Neural cell (in vitro differentiated cells): Measurements from ENCODE around the gene ATP2A1. TPM values are rescaled to one million over a fixed set of nuclear protein-coding genes. Genes with fewer than 3 reads are reported as not detected.
"Not testable (repeated sequence)": the region's sequence is repeated elsewhere in the genome, so short reads cannot be mapped to it uniquely, and the experiment has no call there.

ENCODE experiments used
- H2AFZ ChIP-seq: fragments of 200-600, 300-800 bp; sonication (generic), shearing (Covaris generic); 2 replicates; pipeline ENCODE4 v1.6.0; 2014; ENCODE audit warnings: low read depth, mild to moderate bottlenecking, antibody characterized with exemption, low read length, moderate library complexity
- H3F3A ChIP-seq: fragments of 200-600 bp; shearing (Covaris generic); 2 replicates; pipeline ENCODE4 v1.6.1; 2016; ENCODE audit warnings: mild to moderate bottlenecking, moderate library complexity, mixed read lengths, antibody characterized with exemption, low read length; ENCODE audit not compliant: insufficient read depth, poor library complexity, severe bottlenecking
- H3K27ac ChIP-seq: fragments of 200-600, 300-800 bp; sonication (generic), shearing (Covaris generic); 2 replicates; pipeline ENCODE4 v1.5.1; 2014; ENCODE audit warnings: mild to moderate bottlenecking, low read length, moderate library complexity
- H3K27me3 ChIP-seq: fragments of 300-800, 200-600 bp; sonication (generic), shearing (Covaris generic); 2 replicates; pipeline ENCODE4 v1.6.0; 2014; ENCODE audit warnings: mild to moderate bottlenecking, low read depth, low read length, moderate library complexity; ENCODE audit not compliant: insufficient read depth
- H3K36me3 ChIP-seq: fragments of 300-800, 200-600 bp; sonication (generic), shearing (Covaris generic); 2 replicates; pipeline ENCODE4 v1.5.1; 2014; ENCODE audit warnings: mild to moderate bottlenecking, antibody characterized with exemption, low read length, moderate library complexity; ENCODE audit not compliant: insufficient read depth
- H3K4me2 ChIP-seq: fragments of 300-800, 200-600 bp; sonication (generic), shearing (Covaris generic); 2 replicates; pipeline ENCODE4 v1.6.0; 2014; ENCODE audit warnings: mild to moderate bottlenecking, low read length
- H3K4me3 ChIP-seq: fragments of 300-800, 200-600 bp; sonication (generic), shearing (Covaris generic); 2 replicates; pipeline ENCODE4 v1.5.1; 2014; ENCODE audit warnings: mild to moderate bottlenecking, low read length, moderate library complexity
- H3K79me2 ChIP-seq: fragments of 200-600 bp; shearing (Covaris generic); replicated peaks from 2 replicates; pipeline ENCODE4 v1.6.0; 2014; ENCODE audit warnings: mild to moderate bottlenecking, low read length, moderate library complexity; ENCODE audit not compliant: insufficient read depth
- H3K9ac ChIP-seq: fragments of 300-800, 200-600 bp; sonication (generic), shearing (Covaris generic); 2 replicates; pipeline ENCODE4 v1.6.1; 2016; ENCODE audit warnings: mild to moderate bottlenecking, low read length, mixed read lengths
- H3K9me2 ChIP-seq: fragments of 200-600 bp; shearing (Covaris generic); 2 replicates; pipeline ENCODE4 v1.6.1; 2016; ENCODE audit warnings: mild to moderate bottlenecking, low read length, mixed read lengths; ENCODE audit not compliant: insufficient read depth
- H3K9me3 ChIP-seq: fragments of 200-600, 300-800 bp; sonication (generic), shearing (Covaris generic); 2 replicates; pipeline ENCODE4 v1.6.1; 2016; ENCODE audit warnings: mild to moderate bottlenecking, mixed run types, low read length, moderate library complexity, mixed read lengths
- H4K20me1 ChIP-seq: fragments of 200-600 bp; shearing (Covaris generic); 2 replicates; pipeline ENCODE4 v1.6.1; 2016; ENCODE audit warnings: mild to moderate bottlenecking, mixed run types; ENCODE audit not compliant: insufficient read depth
- CTCF ChIP-seq: fragments of 450-650 bp; IDR thresholded peaks from 2 replicates; pipeline ENCODE4 v1.5.1; 2014; ENCODE audit warnings: antibody characterized with exemption, mild to moderate bottlenecking, moderate library complexity; ENCODE audit not compliant: poor library complexity, severe bottlenecking
- EP300 ChIP-seq: fragments of 450-650 bp; conservative IDR thresholded peaks from 2 replicates; pipeline ENCODE4 v1.6.1; 2014; ENCODE audit warnings: antibody characterized with exemption, mild to moderate bottlenecking, moderate library complexity; ENCODE audit not compliant: poor library complexity, severe bottlenecking
- EZH2 ChIP-seq: fragments of 200-600, 300-800 bp; shearing (Covaris generic), sonication (generic); IDR thresholded peaks from 2 replicates; pipeline ENCODE4 v1.6.1; 2014; ENCODE audit warnings: antibody characterized with exemption, low read length, borderline replicate concordance, mild to moderate bottlenecking; ENCODE audit not compliant: insufficient read depth, poor library complexity, severe bottlenecking
- MXI1 ChIP-seq: fragments of 450-650 bp; conservative IDR thresholded peaks from 2 replicates; pipeline ENCODE4 v1.6.1; 2014; ENCODE audit warnings: antibody characterized with exemption, mild to moderate bottlenecking; ENCODE audit not compliant: poor library complexity, severe bottlenecking
- POLR2AphosphoS5 ChIP-seq: IDR thresholded peaks from 2 replicates; pipeline ENCODE4 v1.6.1; 2012
- RAD21 ChIP-seq: fragments of 450-650 bp; conservative IDR thresholded peaks from 2 replicates; pipeline ENCODE4 v1.6.1; 2014; ENCODE audit warnings: antibody characterized with exemption, mild to moderate bottlenecking, moderate library complexity
- REST ChIP-seq: IDR thresholded peaks from 2 replicates; pipeline ENCODE4 v1.6.1; 2012; ENCODE audit warnings: borderline replicate concordance
- SMC3 ChIP-seq: fragments of 450-650 bp; conservative IDR thresholded peaks from 2 replicates; pipeline ENCODE4 v1.6.1; 2014; ENCODE audit warnings: antibody characterized with exemption, mild to moderate bottlenecking, moderate library complexity; ENCODE audit not compliant: poor library complexity
- TAF1 ChIP-seq: IDR thresholded peaks from 2 replicates; pipeline ENCODE4 v1.6.1; 2012; ENCODE audit warnings: low read depth
- polyA plus RNA-seq: library from polyadenylated mRNA; depleted of rRNA; stranded (reverse); fragments of >200 nt; gene quantifications from 2 replicates; pipeline ENCODE4 v1.2.3, GENCODE V29; 2014

ATP2A1 gene
- polyA plus RNA-seq, 1 donor from 2014 or later = 0.06 TPM

- Histone ChIP-seq H3K9ac (no peak overlapping the region), H3K79me2 (peaks cover 18% of the 10 kb centered on the region), H4K20me1 (no peaks in the 10 kb centered on the region), H3K36me3 (peaks cover 5% of the 10 kb centered on the region), H3K4me3 (no peak overlapping the region), H3K4me2 (no peak overlapping the region), H3K9me3 (no peaks in the 10 kb centered on the region), H3K27ac (no peak overlapping the region), H2AFZ (no peak overlapping the region), H3F3A (no peaks in the 10 kb centered on the region), H3K9me2 (no peaks in the 10 kb centered on the region), H3K27me3 (no peaks in the 10 kb centered on the region)
- no peak for TF ChIP-seq EP300
- no peak for TF ChIP-seq POLR2AphosphoS5
- TF ChIP-seq CTCF = no peak
- TF ChIP-seq REST = no peak
- TF ChIP-seq MXI1 = no peak
- no peak for TF ChIP-seq SMC3
- no peak for TF ChIP-seq RAD21
- no peak for TF ChIP-seq EZH2
- TF ChIP-seq TAF1 = no peak
Observed at GRCh38 chr16:28867241-28867640, 11.0 kb upstream of the ATP2A1 start.

- peaks cover 18% of the 10 kb centered on the region for H3K79me2 ChIP-seq
- not testable (repeated sequence) for H2AFZ ChIP-seq, H3K9me3 ChIP-seq, H3K27ac ChIP-seq, H3F3A ChIP-seq, H3K36me3 ChIP-seq, H3K9me2 ChIP-seq, H3K9ac ChIP-seq, H3K27me3 ChIP-seq, H4K20me1 ChIP-seq, H3K4me3 ChIP-seq, H3K4me2 ChIP-seq
Observed at GRCh38 chr16:28867646-28868045, 10.6 kb upstream of the ATP2A1 start.

GRCh38 chr16:28869201-28869600, 9.1 kb upstream of the ATP2A1 start:
- Histone ChIP-seq H3K9me3 (no peaks in the 10 kb centered on the region), H3K9ac (no peak overlapping the region), H3K27ac (no peak overlapping the region), H3K27me3 (no peaks in the 10 kb centered on the region), H2AFZ (no peak overlapping the region), H3K9me2 (no peaks in the 10 kb centered on the region), H3K36me3 (peaks cover 5% of the 10 kb centered on the region), H3F3A (no peaks in the 10 kb centered on the region), H3K4me3 (no peak overlapping the region), H4K20me1 (no peaks in the 10 kb centered on the region), H3K79me2 (peaks cover 14% of the 10 kb centered on the region), H3K4me2 (no peak overlapping the region)
- TF ChIP-seq REST (no peak), EP300 (no peak), MXI1 (no peak), SMC3 (no peak), TAF1 (no peak), RAD21 (no peak), CTCF (no peak), POLR2AphosphoS5 (no peak)
